Endothelial cell of umbilical vein (primary cell): ENCODE measurements around the gene CNTFR.

Experiments
- POLR2A ChIP-seq: IDR thresholded peaks from 2 replicates; pipeline ENCODE4 v1.6.1; 2012; ENCODE audit warnings: low read depth, mild to moderate bottlenecking, control low read depth, low read length
- TF ChIP-seq, protein P1 (sequence below), 2 donors: IDR thresholded peaks; 1 replicate in 1 of 2; 2 replicates in 1 of 2; pipeline ENCODE4 v1.5.1; 2011; ENCODE audit warnings: low read length in 2 of 2, mild to moderate bottlenecking in 2 of 2, moderate library complexity in 2 of 2, control low read depth in 1 of 2, inconsistent platforms in 1 of 2, low read depth in 1 of 2; ENCODE audit not compliant: insufficient read depth in 1 of 2; ENCODE audit errors: extremely low read depth in 1 of 2

DNA sequence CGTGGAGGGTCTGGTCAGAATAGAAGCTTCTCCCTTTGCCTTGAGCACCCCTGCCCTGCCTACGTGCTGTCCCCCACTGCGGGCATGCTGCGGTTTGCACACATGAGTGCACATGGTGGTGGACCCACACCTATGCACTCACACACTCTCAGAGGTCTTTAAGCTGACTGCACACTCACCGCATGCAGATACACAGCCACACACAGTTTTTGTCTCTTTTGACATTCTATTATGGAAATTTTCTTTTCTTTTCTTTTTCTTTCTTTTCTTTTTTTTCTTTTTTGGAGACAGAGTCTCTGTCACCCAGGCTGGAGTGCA is 39.9 kb upstream of the CNTFR start:
- no peak for TF ChIP-seq POLR2A
- TF ChIP-seq, protein P1, sequence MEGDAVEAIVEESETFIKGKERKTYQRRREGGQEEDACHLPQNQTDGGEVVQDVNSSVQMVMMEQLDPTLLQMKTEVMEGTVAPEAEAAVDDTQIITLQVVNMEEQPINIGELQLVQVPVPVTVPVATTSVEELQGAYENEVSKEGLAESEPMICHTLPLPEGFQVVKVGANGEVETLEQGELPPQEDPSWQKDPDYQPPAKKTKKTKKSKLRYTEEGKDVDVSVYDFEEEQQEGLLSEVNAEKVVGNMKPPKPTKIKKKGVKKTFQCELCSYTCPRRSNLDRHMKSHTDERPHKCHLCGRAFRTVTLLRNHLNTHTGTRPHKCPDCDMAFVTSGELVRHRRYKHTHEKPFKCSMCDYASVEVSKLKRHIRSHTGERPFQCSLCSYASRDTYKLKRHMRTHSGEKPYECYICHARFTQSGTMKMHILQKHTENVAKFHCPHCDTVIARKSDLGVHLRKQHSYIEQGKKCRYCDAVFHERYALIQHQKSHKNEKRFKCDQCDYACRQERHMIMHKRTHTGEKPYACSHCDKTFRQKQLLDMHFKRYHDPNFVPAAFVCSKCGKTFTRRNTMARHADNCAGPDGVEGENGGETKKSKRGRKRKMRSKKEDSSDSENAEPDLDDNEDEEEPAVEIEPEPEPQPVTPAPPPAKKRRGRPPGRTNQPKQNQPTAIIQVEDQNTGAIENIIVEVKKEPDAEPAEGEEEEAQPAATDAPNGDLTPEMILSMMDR (IDR thresholded peaks at IDR 0.05; ENCODE audit: extremely low read depth in 1 of 2, insufficient read depth in 1 of 2, low read depth in 1 of 2, low read length in 2 of 2) = no peak
